Measurements from ENCODE around the gene ARFGAP1.

- no peak for TF ChIP-seq CTCF (conservative IDR thresholded peaks at IDR 0.05; ENCODE audit: low read depth in 2 of 2)
- no peak for TF ChIP-seq POLR2AphosphoS5 (IDR thresholded peaks at IDR 0.05; ENCODE audit: low read depth)
- TF ChIP-seq REST (IDR thresholded peaks at IDR 0.05; ENCODE audit: unreplicated experiment): no peak
- no peak for TF ChIP-seq EZH2 (IDR thresholded peaks at IDR 0.05; ENCODE audit: low read depth, unreplicated experiment)
- no peak for TF ChIP-seq EZH2phosphoT487 (IDR thresholded peaks at IDR 0.05; ENCODE audit: unreplicated experiment)
These were observed 37.1 kb upstream of the ARFGAP1 start, which contains the start of gene BIRC7 for GRCh38 chr20:63235399-63235983.
